Endothelial cell of umbilical vein (primary cell): ENCODE results near the gene P2RX3. TPM values are rescaled to one million over a fixed set of nuclear protein-coding genes. Genes with fewer than 3 reads are reported as not detected.

ENCODE experiments used
- BruUV-seq: library from RNA; stranded (reverse); fragments of 400-500 nt; replicated peaks from 2 replicates; lab custom pipeline; 2021; lab: Mats Ljungman, UMichigan
- CTCF ChIA-PET: fragments of 300-600, 350-600 bp; sonication (Branson Sonifier 250); formaldehyde crosslinking; loops from one replicate; lab custom pipeline; 2021; ENCODE audit warnings: antibody characterized with exemption, inconsistent platforms; lab: Charles Lee
- POLR2A ChIA-PET: fragments of 300-600, 350-600 bp; sonication (Branson Sonifier 250); formaldehyde crosslinking; loops from one replicate; lab custom pipeline; 2021; ENCODE audit warnings: antibody characterized with exemption, inconsistent platforms; lab: Charles Lee
- DNase-seq: peaks from one replicate; pipeline ENCODE4 v3.0.0-alpha.2; 2011; ENCODE audit warnings: low read depth, low spot score
- FAIRE-seq: peaks from 2 replicates; lab custom pipeline; 2011; peaks lifted over from hg19 to GRCh38; lab: Jason Lieb, UNC
- H2AFZ ChIP-seq: 2 replicates; pipeline ENCODE4 v1.6.0; 2012; ENCODE audit warnings: low read depth, low read length, control low read depth, inconsistent platforms
- H3K27ac ChIP-seq: 2 replicates; pipeline ENCODE4 v1.5.1; 2011; ENCODE audit warnings: low read depth, mild to moderate bottlenecking, control low read depth, low read length, moderate library complexity; ENCODE audit not compliant: insufficient read depth
- H3K27me3 ChIP-seq, 2 experiments: 2 replicates each; pipeline versions ENCODE4 v1.6.0 to v1.6.1; 2011; ENCODE audit warnings: low read length in 2 of 2, mixed read lengths in 1 of 2; ENCODE audit not compliant: control insufficient read depth in 2 of 2, insufficient read depth in 2 of 2
- H3K36me3 ChIP-seq, 2 experiments: 2 replicates in 1 of 2; 3 replicates in 1 of 2; pipeline ENCODE4 v1.5.1; 2011; ENCODE audit warnings: low read length in 2 of 2, mild to moderate bottlenecking in 1 of 2, moderate library complexity in 1 of 2; ENCODE audit not compliant: control insufficient read depth in 2 of 2, insufficient read depth in 2 of 2; ENCODE audit errors: extremely low read depth in 1 of 2
- H3K4me1 ChIP-seq: 3 replicates; pipeline ENCODE4 v1.5.1; 2011; ENCODE audit warnings: mild to moderate bottlenecking, low read length; ENCODE audit not compliant: control insufficient read depth, insufficient read depth; ENCODE audit errors: extremely low read depth
- H3K4me2 ChIP-seq: 2 replicates; pipeline ENCODE4 v1.6.1; 2011; ENCODE audit warnings: low read length, control low read depth, mixed read lengths; ENCODE audit not compliant: insufficient read depth
- H3K4me3 ChIP-seq, 3 experiments: fragments of 200-600 bp in 1 of 3; sonication (generic), shearing (Covaris generic) in 1 of 3; replicated peaks in 1 of 3; 2 replicates each; pipeline ENCODE4 v1.5.1; 2011 to 2016; ENCODE audit warnings: control low read depth in 3 of 3, low read length in 3 of 3, mild to moderate bottlenecking in 2 of 3, inconsistent platforms in 1 of 3, low read depth in 1 of 3, moderate library complexity in 1 of 3; ENCODE audit not compliant: insufficient read depth in 1 of 3
- H3K79me2 ChIP-seq: 2 replicates; pipeline ENCODE4 v1.6.0; 2012; ENCODE audit warnings: low read length, inconsistent platforms; ENCODE audit not compliant: control insufficient read depth, insufficient read depth
- H3K9ac ChIP-seq: replicated peaks from 2 replicates; pipeline ENCODE3; 2011; ENCODE audit warnings: low read length, control low read depth; ENCODE audit not compliant: insufficient read depth; ENCODE audit errors: extremely low read depth
- H3K9me1 ChIP-seq: replicated peaks from 3 replicates; pipeline ENCODE4 v1.6.0; 2011; ENCODE audit warnings: mild to moderate bottlenecking, low read length; ENCODE audit not compliant: control insufficient read depth, insufficient read depth; ENCODE audit errors: extremely low read depth
- H3K9me3 ChIP-seq: replicated peaks from 2 replicates; pipeline ENCODE4 v1.5.1; 2012; ENCODE audit warnings: low read length, inconsistent platforms; ENCODE audit not compliant: control insufficient read depth, insufficient read depth
- H4K20me1 ChIP-seq: replicated peaks from 2 replicates; pipeline ENCODE3; 2011; ENCODE audit warnings: mild to moderate bottlenecking, low read length; ENCODE audit not compliant: control insufficient read depth, insufficient read depth; ENCODE audit errors: extremely low read depth
- EZH2 ChIP-seq: IDR thresholded peaks from 2 replicates; pipeline ENCODE4 v1.6.1; 2012; ENCODE audit warnings: borderline replicate concordance, low read depth, mild to moderate bottlenecking, moderate library complexity, low read length, inconsistent platforms; ENCODE audit not compliant: severe bottlenecking
- FOS ChIP-seq: IDR thresholded peaks from 2 replicates; pipeline ENCODE4 v1.6.1; 2011; ENCODE audit warnings: mild to moderate bottlenecking, low read length, moderate library complexity, borderline replicate concordance; ENCODE audit not compliant: insufficient read depth
- GATA2 ChIP-seq: IDR thresholded peaks from 2 replicates; pipeline ENCODE4 v1.7.0; 2011; ENCODE audit warnings: low read depth, mild to moderate bottlenecking, moderate library complexity, mixed read lengths, low read length; ENCODE audit not compliant: insufficient read length, insufficient read depth
- JUN ChIP-seq: IDR thresholded peaks from 2 replicates; pipeline ENCODE4 v1.6.1; 2011; ENCODE audit warnings: borderline replicate concordance, low read depth; ENCODE audit not compliant: insufficient read length, insufficient read depth
- MAX ChIP-seq: IDR thresholded peaks from 2 replicates; pipeline ENCODE4 v1.6.1; 2011; ENCODE audit not compliant: insufficient read depth, insufficient read length
- MYC ChIP-seq: IDR thresholded peaks from one replicate; pipeline ENCODE4 v1.6.1; 2011; ENCODE audit warnings: mild to moderate bottlenecking, low read depth, low read length
- POLR2A ChIP-seq: IDR thresholded peaks from 2 replicates; pipeline ENCODE4 v1.6.1; 2012; ENCODE audit warnings: low read depth, mild to moderate bottlenecking, control low read depth, low read length
- POLR2AphosphoS5 ChIP-seq: IDR thresholded peaks from 2 replicates; pipeline ENCODE4 v1.6.1; 2012; ENCODE audit warnings: low read depth, mild to moderate bottlenecking, control low read depth, low read length, moderate library complexity; ENCODE audit not compliant: insufficient read depth
- dilution Hi-C: fragments of 300-500 bp; cut with MboI; formaldehyde crosslinking; loops from one replicate; pipeline ENCODE4 v1.15.0; 2019; ENCODE audit warnings: low sequenced_read_pairs; ENCODE audit not compliant: extremely low pct_ligation_motif_present
- intact Hi-C: fragments of 100-400 bp; cut with micrococcal nuclease; formaldehyde crosslinking; loops from one replicate; pipeline ENCODE4 v1.10.0; 2022
- polyA plus RNA-seq, 4 experiments: library from polyadenylated mRNA; depleted of rRNA in 3 of 4; stranded (reverse) in 3 of 4; unstranded in 1 of 4; fragments of >200 nt; gene quantifications; 2 replicates each; pipeline versions ENCODE4 v1.2.1 to v1.2.3, GENCODE V29; 2011 to 2012; ENCODE audit warnings: missing spikeins in 1 of 4
- total RNA-seq: library from RNA; stranded (reverse); gene quantifications from 2 replicates; pipeline ENCODE4 v1.2.3, GENCODE V29; 2021
- TF ChIP-seq, protein P1 (sequence below), 2 donors: IDR thresholded peaks; 1 replicate in 1 of 2; 2 replicates in 1 of 2; pipeline ENCODE4 v1.5.1; 2011; ENCODE audit warnings: low read length in 2 of 2, mild to moderate bottlenecking in 2 of 2, moderate library complexity in 2 of 2, control low read depth in 1 of 2, inconsistent platforms in 1 of 2, low read depth in 1 of 2; ENCODE audit not compliant: insufficient read depth in 1 of 2; ENCODE audit errors: extremely low read depth in 1 of 2

The P2RX3 gene
- total and polyA plus RNA-seq, 2 donors (not counting 3 experiments of a cell fraction or from before 2014, with no cell fraction given), result not detected

DNA sequence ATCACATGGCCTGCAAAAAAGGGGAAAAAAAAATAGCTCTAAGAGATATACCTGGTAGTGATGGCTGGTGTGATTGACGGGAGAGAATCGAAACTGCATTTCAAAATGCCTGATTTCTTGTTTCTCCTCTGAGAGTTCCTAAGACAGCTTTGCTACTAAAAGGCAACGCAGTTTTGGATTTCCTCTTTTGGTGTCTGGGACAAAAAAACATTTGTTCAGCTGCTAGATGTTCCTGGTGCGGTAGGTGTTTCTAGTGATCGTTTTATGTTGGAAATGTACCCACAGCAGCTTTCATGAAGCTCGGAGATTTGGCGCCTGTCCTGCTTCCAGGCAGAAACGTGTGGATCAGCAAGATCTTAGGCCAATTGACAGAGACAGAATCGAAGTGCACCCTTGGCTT lies 18.1 kb downstream of the P2RX3 start:
- Histone ChIP-seq H3K27ac (no peak overlapping the region), H3K4me3 (no peak overlapping the region), H3K27me3 (peaks cover 0 to 3% of the 10 kb centered on the region in 2 experiments), H3K79me2 (no peaks in the 10 kb centered on the region), H3K9me1 (no peaks in the 10 kb centered on the region), H3K9me3 (no peaks in the 10 kb centered on the region), H3K36me3 (no peaks in the 10 kb centered on the region), H3K9ac (no peak overlapping the region), H4K20me1 (no peaks in the 10 kb centered on the region), H3K4me2 (no peak overlapping the region), H3K4me1 (no peaks in the 10 kb centered on the region), H2AFZ (no peak overlapping the region)
- DNase-seq, result no peak
- no TSS peak for BruUV-seq
- intact Hi-C loops, result no loop called here
- CTCF ChIA-PET, result interaction anchor here (1.2 kb wide), 1 partner anchor 106 kb away, joined by 3 read pairs; no protein-coding TSS in a partner anchor
- dilution Hi-C loops, result no loop called here
- TF ChIP-seq MAX (no peak), MYC (no peak), JUN (no peak), GATA2 (no peak), POLR2AphosphoS5 (no peak), EZH2 (no peak), POLR2A (no peak), FOS (no peak)
- TF ChIP-seq, protein P1, sequence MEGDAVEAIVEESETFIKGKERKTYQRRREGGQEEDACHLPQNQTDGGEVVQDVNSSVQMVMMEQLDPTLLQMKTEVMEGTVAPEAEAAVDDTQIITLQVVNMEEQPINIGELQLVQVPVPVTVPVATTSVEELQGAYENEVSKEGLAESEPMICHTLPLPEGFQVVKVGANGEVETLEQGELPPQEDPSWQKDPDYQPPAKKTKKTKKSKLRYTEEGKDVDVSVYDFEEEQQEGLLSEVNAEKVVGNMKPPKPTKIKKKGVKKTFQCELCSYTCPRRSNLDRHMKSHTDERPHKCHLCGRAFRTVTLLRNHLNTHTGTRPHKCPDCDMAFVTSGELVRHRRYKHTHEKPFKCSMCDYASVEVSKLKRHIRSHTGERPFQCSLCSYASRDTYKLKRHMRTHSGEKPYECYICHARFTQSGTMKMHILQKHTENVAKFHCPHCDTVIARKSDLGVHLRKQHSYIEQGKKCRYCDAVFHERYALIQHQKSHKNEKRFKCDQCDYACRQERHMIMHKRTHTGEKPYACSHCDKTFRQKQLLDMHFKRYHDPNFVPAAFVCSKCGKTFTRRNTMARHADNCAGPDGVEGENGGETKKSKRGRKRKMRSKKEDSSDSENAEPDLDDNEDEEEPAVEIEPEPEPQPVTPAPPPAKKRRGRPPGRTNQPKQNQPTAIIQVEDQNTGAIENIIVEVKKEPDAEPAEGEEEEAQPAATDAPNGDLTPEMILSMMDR (IDR thresholded peaks at IDR 0.05; ENCODE audit: extremely low read depth in 1 of 2, insufficient read depth in 1 of 2, low read depth in 1 of 2, low read length in 2 of 2), result no peak
- FAIRE-seq, result no peak
- POLR2A ChIA-PET, result no interaction called here
